Subcutaneous abdominal adipose tissue (tissue), 5 donors: ENCODE results near the gene CIDEA.
A peak's percentile ranks its signal among the peaks of the same experiment; 100 is the strongest.

Experiments
- H3K27ac ChIP-seq: one replicate; pipeline ENCODE4 v1.7.0; 2013; ENCODE audit warnings: low read depth, mild to moderate bottlenecking, inconsistent platforms, low read length, moderate library complexity
- H3K27me3 ChIP-seq, 5 donors: one replicate each; pipeline ENCODE4 v1.7.0; 2013; ENCODE audit warnings: low read length in 5 of 5, inconsistent platforms in 1 of 5; ENCODE audit not compliant: control insufficient read depth in 5 of 5, insufficient read depth in 4 of 5
- H3K36me3 ChIP-seq, 5 donors: one replicate each; pipeline ENCODE4 v1.7.0; 2013; ENCODE audit warnings: low read length in 5 of 5; ENCODE audit not compliant: control insufficient read depth in 5 of 5, insufficient read depth in 5 of 5
- H3K4me1 ChIP-seq, 5 donors: one replicate each; pipeline ENCODE4 v1.7.0; 2013; ENCODE audit warnings: low read length in 5 of 5, mild to moderate bottlenecking in 3 of 5, moderate library complexity in 1 of 5; ENCODE audit not compliant: control insufficient read depth in 5 of 5, insufficient read depth in 5 of 5
- H3K4me3 ChIP-seq, 5 donors: one replicate each; pipeline ENCODE4 v1.7.0; 2013; ENCODE audit warnings: low read length in 5 of 5, low read depth in 1 of 5
- H3K9ac ChIP-seq, 5 donors: one replicate each; pipeline ENCODE4 v1.7.0; 2013; ENCODE audit warnings: low read length in 5 of 5, mild to moderate bottlenecking in 4 of 5, moderate library complexity in 3 of 5
- H3K9me3 ChIP-seq, 5 donors: one replicate each; pipeline ENCODE4 v1.7.0; 2013; ENCODE audit warnings: low read length in 5 of 5; ENCODE audit not compliant: control insufficient read depth in 5 of 5
- donor health status: healthy.
- donor health status: healthy.
- donor health status: healthy.
- donor health status: healthy.
- donor health status: healthy.

CIDEA gene

DNA sequence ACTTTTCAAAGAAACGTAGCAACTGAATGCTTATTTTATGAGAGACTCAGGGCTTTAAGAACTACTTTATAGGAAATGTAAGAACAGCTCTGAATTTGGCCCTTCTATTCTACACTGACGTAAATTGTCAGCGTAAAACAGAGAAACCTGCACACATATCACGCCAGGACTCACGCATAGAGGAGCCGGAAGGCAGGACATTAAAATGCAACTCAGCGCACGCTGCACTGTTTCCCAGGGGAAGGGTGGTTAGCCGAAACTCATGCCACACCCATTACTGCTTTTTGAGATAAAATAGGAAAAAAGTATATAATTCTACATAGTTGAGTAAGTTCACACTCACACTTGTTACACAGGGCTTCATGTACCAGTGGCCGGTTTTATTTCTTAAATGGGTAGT lies 61.3 kb downstream of the CIDEA start:
- Histone ChIP-seq H3K4me3 (peak overlapping the region in 4 of 5 donors; percentile 11 to 23 (median 18)), H3K36me3 (peaks cover 17 to 51% (median 34%) of the 10 kb centered on the region in 5 donors), H3K9ac (peak overlapping the region in 2 of 5 donors; percentile 1 to 57), H3K27me3 (no peaks in the 10 kb centered on the region), H3K27ac (peak overlapping the region; percentile 85), H3K4me1 (peaks cover 4 to 74% (median 62%) of the 10 kb centered on the region in 5 donors), H3K9me3 (peaks cover 0 to 3% (median 0%) of the 10 kb centered on the region in 5 donors)

DNA sequence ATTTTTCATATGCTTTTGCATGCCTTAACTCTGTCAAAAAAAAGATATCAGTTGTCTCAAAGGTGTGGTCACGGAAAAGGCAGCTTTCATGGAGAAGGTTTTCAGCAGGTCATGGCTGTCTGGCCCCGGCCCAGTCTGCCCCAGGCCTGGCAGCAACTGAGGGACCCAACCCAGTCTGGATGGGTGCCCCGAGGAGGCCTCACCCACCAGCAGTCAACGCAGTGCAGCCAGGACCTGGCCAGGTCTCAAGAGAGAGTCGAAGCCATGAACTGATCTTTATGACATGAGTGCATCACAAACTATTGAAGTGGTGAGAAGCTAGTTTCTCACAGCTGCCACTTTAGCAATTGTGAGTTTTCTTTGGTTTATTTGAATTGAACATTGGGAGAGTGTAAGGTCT lies 61.8 kb downstream of the CIDEA start:
- Histone ChIP-seq H3K27ac (peak overlapping the region; percentile 85), H3K36me3 (peaks cover 21 to 52% (median 37%) of the 10 kb centered on the region in 5 donors), H3K27me3 (no peaks in the 10 kb centered on the region), H3K4me3 (peak overlapping the region in 2 of 5 donors; percentile 11 to 17), H3K9me3 (peaks cover 0 to 3% (median 0%) of the 10 kb centered on the region in 5 donors), H3K9ac (peak overlapping the region in 2 of 5 donors; percentile 1 to 42), H3K4me1 (peaks cover 4 to 74% (median 61%) of the 10 kb centered on the region in 5 donors)

- H3K36me3 ChIP-seq = peaks cover 16 to 46% (median 36%) of the 10 kb centered on the region in 5 donors
- H3K4me3 ChIP-seq = peak overlapping the region in 2 of 5 donors; percentile 31 to 35
- H3K4me1 ChIP-seq = peaks cover 4 to 74% (median 67%) of the 10 kb centered on the region in 5 donors
- H3K27me3 ChIP-seq = no peaks in the 10 kb centered on the region
- peak overlapping the region; percentile 85 for H3K27ac ChIP-seq
- no peaks in the 10 kb centered on the region for H3K9me3 ChIP-seq
- H3K9ac ChIP-seq = peak overlapping the region in 2 of 5 donors; percentile 3 to 20
These were observed 63.6 kb downstream of the CIDEA start for GRCh38 chr18:12317664-12318333.

DNA sequence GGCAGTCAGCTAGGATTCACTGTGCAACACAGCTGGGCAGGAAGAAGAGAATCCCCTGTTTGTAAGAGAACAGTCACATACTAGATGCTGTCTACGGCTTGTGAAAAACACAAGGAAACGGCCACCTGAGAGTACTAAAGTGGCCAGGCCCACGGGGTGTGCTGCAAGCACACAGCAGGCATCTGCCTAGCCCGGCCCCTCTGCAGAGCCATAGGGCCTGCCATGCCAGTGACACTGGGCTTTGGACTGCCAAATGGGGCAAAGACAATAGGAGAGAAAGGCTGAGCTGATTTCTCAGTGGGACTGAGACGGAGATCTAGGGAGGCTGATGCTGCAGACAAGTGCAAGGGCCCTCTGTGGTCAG lies 64.2 kb downstream of the CIDEA start:
- H3K4me1 ChIP-seq = peaks cover 4 to 69% (median 62%) of the 10 kb centered on the region in 5 donors
- peak overlapping the region in 2 of 5 donors; percentile 31 to 35 for H3K4me3 ChIP-seq
- peak overlapping the region in 1 of 5 donors; percentile 3 for H3K9ac ChIP-seq
- H3K9me3 ChIP-seq = no peaks in the 10 kb centered on the region
- H3K27ac ChIP-seq = peak overlapping the region; percentile 49
- peaks cover 16 to 42% (median 33%) of the 10 kb centered on the region in 5 donors for H3K36me3 ChIP-seq
- H3K27me3 ChIP-seq = no peaks in the 10 kb centered on the region

DNA sequence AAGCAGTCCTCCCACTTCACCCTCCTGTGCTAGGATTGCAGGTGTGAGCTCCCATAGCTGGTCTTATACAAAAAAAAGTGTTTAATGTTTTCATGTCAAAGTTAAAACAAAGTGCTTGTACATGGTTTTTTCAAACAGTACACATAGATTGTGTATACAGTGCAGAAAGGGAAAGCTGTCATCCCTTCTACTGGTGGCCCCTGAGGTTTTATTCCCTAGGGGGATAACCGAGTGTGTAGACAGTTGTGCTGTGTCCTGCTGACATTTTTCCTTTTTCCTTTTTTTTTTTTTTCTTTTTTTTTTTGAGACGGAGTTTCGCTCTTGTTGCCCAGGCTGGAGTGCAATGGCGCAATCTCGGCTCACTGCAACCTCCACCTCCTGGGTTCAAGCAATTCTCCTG lies 64.7 kb downstream of the CIDEA start:
- no peak overlapping the region for H3K9ac ChIP-seq
- H3K36me3 ChIP-seq = peaks cover 18 to 38% (median 29%) of the 10 kb centered on the region in 5 donors
- peaks cover 4 to 64% (median 56%) of the 10 kb centered on the region in 5 donors for H3K4me1 ChIP-seq

DNA sequence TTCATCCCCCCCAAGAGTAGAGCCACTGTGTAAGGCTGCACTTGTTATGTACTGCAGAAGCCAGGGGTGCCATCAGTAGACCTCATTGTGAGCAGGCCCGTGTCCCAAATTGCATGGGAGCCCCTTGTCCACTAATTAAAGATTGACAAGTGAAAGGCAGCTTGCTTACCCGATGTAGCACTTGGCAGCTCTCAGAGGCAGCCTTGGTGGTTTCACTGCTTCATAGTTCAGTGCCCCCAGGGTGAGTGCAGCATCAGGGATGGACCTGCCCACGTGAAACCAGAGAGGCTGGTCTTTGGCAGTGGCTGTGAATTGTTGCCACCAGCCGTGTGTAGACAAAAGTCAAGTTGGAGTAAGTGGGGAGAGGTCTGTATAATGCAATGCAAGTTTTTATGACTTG lies 67.2 kb downstream of the CIDEA start:
- Histone ChIP-seq H3K27ac (no peak overlapping the region), H3K36me3 (peaks cover 19 to 45% (median 35%) of the 10 kb centered on the region in 5 donors), H3K4me1 (peaks cover 0 to 46% (median 32%) of the 10 kb centered on the region in 5 donors), H3K27me3 (no peaks in the 10 kb centered on the region), H3K9ac (no peak overlapping the region), H3K4me3 (no peak overlapping the region), H3K9me3 (no peaks in the 10 kb centered on the region)

More for the DNA sequence above, 64.7 kb downstream of the CIDEA start:
- Histone ChIP-seq H3K27ac (peak overlapping the region; percentile 49), H3K9me3 (no peaks in the 10 kb centered on the region), H3K4me3 (no peak overlapping the region), H3K27me3 (no peaks in the 10 kb centered on the region)

GRCh38 chr18:12324991-12325725 lies 71.0 kb downstream of the CIDEA start:
- Histone ChIP-seq H3K9me3 (no peaks in the 10 kb centered on the region), H3K9ac (no peak overlapping the region), H3K4me1 (peaks cover 0 to 38% (median 23%) of the 10 kb centered on the region in 5 donors), H3K36me3 (peaks cover 14 to 69% (median 61%) of the 10 kb centered on the region in 5 donors), H3K27me3 (no peaks in the 10 kb centered on the region), H3K4me3 (no peak overlapping the region), H3K27ac (no peak overlapping the region)

GRCh38 chr18:12325726-12326245 lies 71.6 kb downstream of the CIDEA start:
- peak overlapping the region; percentile 57 for H3K27ac ChIP-seq
- H3K9ac ChIP-seq = no peak overlapping the region
- H3K36me3 ChIP-seq = peaks cover 10 to 64% (median 55%) of the 10 kb centered on the region in 5 donors
- H3K27me3 ChIP-seq = no peaks in the 10 kb centered on the region
- no peaks in the 10 kb centered on the region for H3K9me3 ChIP-seq
- H3K4me3 ChIP-seq = no peak overlapping the region
- peaks cover 0 to 37% (median 18%) of the 10 kb centered on the region in 5 donors for H3K4me1 ChIP-seq

DNA sequence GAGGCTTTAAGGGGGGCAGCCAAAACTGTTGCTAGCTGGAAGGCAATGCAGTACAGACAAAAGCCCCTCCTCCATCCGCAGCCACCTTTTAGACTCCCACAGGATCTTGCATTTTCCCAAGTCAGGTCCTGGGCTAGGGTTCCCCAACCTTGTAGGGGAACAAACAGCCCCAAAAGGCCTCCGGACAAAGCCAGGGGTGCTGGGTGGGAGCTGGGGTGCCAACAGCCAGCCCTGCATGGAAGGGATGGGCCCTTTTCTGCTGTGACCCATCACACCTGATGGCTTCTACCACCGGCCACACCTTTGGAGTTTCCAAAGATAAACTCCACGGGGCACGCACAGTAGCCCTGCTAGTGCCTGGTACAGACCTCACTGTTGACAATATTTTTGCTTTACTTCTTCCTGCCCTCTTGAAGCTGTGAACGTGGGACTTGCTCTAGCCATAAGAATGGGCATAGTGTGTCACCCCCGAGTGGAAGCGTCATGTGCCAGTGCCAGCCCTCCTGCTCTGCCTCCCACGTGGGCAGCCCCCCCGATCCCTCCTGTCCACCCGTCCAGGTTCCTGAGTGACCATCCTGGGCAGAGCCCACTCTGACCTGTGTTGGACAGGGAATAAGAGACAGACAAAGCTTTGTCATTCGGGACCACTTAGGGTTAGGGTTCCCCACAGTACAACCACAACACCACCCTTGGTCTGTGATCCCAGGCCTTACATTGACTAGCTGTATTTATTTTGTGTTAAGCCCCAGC lies 72.7 kb downstream of the CIDEA start:
- Histone ChIP-seq H3K4me1 (peaks cover 0 to 27% (median 10%) of the 10 kb centered on the region in 5 donors), H3K27me3 (no peaks in the 10 kb centered on the region), H3K27ac (peak overlapping the region; percentile 57), H3K9ac (peak overlapping the region in 1 of 5 donors; percentile 35), H3K9me3 (no peaks in the 10 kb centered on the region), H3K4me3 (no peak overlapping the region), H3K36me3 (peaks cover 6 to 63% (median 50%) of the 10 kb centered on the region in 5 donors)
